Forelimb muscle (tissue), 1 donor: ENCODE results near the gene ZNF799. TPM values are rescaled to one million over a fixed set of nuclear protein-coding genes. Genes with fewer than 3 reads are reported as not detected.
"Not testable (repeated sequence)": the region's sequence is repeated elsewhere in the genome, so short reads cannot be mapped to it uniquely, and the experiment has no call there.

Experiments used
- DNase-seq: peaks from one replicate; pipeline ENCODE4 v3.0.0-alpha.2; 2013; ENCODE audit warnings: low read depth
- polyA plus RNA-seq: library from polyadenylated mRNA; unstranded; fragments of 120-200 nt; gene quantifications from one replicate; pipeline ENCODE4 v1.2.1, GENCODE V29; 2013; ENCODE audit not compliant: insufficient read length

ZNF799 gene
- polyA plus RNA-seq, 1 donor: 4.0 TPM

GRCh38 chr19:12364391-12365235 lies 36.5 kb downstream of the ZNF799 start:
- DNase-seq: no peak

GRCh38 chr19:12362236-12362635 lies 38.8 kb downstream of the ZNF799 start:
- not testable (repeated sequence) for DNase-seq

- no peak for DNase-seq
Measured at GRCh38 chr19:12353375-12353774, 47.7 kb downstream of the ZNF799 start.

DNA sequence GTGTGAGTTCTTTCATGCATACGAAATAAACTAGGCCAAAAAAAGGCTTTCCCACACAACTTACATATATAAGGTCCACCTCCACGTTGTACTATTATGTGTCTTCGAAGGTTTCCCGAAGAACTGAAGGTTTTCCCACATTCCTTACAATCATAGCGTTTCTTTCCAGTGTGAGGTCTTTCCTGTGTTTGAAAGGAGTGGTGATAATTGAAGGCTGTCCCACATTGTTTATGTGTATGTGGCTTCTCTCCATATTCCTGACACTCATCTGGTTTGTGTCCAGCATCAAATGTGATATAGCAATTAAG lies 50.2 kb downstream of the ZNF799 start:
- no peak for DNase-seq

DNA sequence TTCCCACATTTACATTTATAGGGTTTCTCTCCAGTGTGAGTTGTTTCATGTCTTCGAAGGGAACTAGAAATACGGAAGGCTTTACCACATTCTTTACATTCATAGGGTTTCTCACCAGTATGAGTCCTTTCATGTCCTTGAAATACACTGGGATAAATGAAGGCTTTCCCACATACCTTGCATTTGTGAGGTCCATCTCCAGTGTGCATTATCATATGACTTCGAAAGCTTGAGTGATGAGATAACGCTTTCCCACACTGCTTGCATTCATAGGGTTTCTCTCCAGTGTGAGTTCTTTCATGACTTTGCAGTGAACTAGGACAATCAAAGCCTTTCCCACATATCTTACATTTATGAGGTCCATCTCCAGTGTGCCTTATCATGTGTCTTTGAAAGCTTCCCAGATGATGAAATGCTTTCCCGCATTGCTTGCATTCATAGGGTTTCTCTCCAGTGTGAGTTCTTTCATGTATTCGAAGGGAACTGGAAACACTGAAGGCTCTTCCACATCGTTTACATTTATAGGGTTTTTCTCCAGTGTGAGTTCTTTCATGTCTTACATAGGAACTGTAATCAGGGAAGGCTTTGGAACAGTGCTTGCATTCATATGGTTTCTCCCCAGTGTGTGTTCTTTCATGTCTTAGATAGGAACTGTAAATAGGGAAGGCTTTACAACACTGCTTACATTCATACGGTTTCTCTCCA lies 50.7 kb downstream of the ZNF799 start:
- DNase-seq: no peak

- no peak for DNase-seq
Measured at GRCh38 chr19:12346896-12347295, 54.2 kb downstream of the ZNF799 start.

GRCh38 chr19:12345197-12345596 lies 55.9 kb downstream of the ZNF799 start:
- no peak for DNase-seq

Other genes starting within 250 kb of the ZNF799 start
- gene ZNF625, start 244.5 kb downstream of the ZNF799 start, polyA plus RNA-seq: 4.2 TPM
- gene ZNF136, start 238.2 kb downstream of the ZNF799 start, polyA plus RNA-seq: 6.1 TPM
- 9.0 TPM for gene ZNF44, start 106.4 kb downstream of the ZNF799 start, polyA plus RNA-seq
- gene ZNF563, start 67.6 kb downstream of the ZNF799 start, polyA plus RNA-seq: 1.8 TPM
- gene ZNF442, start 35.6 kb downstream of the ZNF799 start, polyA plus RNA-seq: 1.9 TPM
- gene ZNF443, start 39.8 kb upstream of the ZNF799 start, polyA plus RNA-seq: 3.5 TPM
- 2.7 TPM for gene ZNF709, start 83.5 kb upstream of the ZNF799 start, polyA plus RNA-seq
- gene ZNF564, start 150.2 kb upstream of the ZNF799 start, polyA plus RNA-seq: 4.6 TPM
- gene ZNF490, start 209.5 kb upstream of the ZNF799 start, polyA plus RNA-seq: 2.6 TPM
- 14.4 TPM for gene ZNF791, start 209.6 kb upstream of the ZNF799 start, polyA plus RNA-seq